Mucosa of gallbladder (tissue), 1 donor: ENCODE data around the gene EMP1. TPM values are rescaled to one million over a fixed set of nuclear protein-coding genes. Genes with fewer than 3 reads are reported as not detected.
A peak's percentile ranks its signal among the peaks of the same experiment; 100 is the strongest.

ENCODE experiments used
- DNase-seq: peaks from one replicate; pipeline ENCODE4 v3.0.0-alpha.2; 2020; ENCODE audit warnings: low spot score
- total RNA-seq: library from RNA; stranded (reverse); gene quantifications from one replicate; pipeline ENCODE4 v1.2.1, GENCODE V29; 2021
- donor health status: DM: no; HTN: no; CAD: no.

EMP1 gene
- total RNA-seq, 1 donor from 2014 or later = 66.0 TPM

GRCh38 chr12:13222076-13222475, 25.6 kb downstream of the EMP1 start:
- peak; percentile 41 for DNase-seq

- no peak for DNase-seq
These were observed 26.8 kb downstream of the EMP1 start for GRCh38 chr12:13223179-13223804.

- no peak for DNase-seq
These were observed 27.4 kb downstream of the EMP1 start for GRCh38 chr12:13223941-13224340.

- no peak for DNase-seq
These were observed 30.7 kb downstream of the EMP1 start for GRCh38 chr12:13227191-13227590.

GRCh38 chr12:13228579-13228978, 32.1 kb downstream of the EMP1 start:
- DNase-seq = no peak

GRCh38 chr12:13229504-13229903, 33.0 kb downstream of the EMP1 start:
- no peak for DNase-seq

GRCh38 chr12:13230500-13230899, 34.0 kb downstream of the EMP1 start:
- no peak for DNase-seq

GRCh38 chr12:13233830-13234641, 37.5 kb downstream of the EMP1 start:
- peak; percentile 41 for DNase-seq

- no peak for DNase-seq
These were observed 41.7 kb downstream of the EMP1 start for GRCh38 chr12:13238204-13238603.

GRCh38 chr12:13241833-13242488, 45.4 kb downstream of the EMP1 start:
- peak; percentile 68 for DNase-seq

- no peak for DNase-seq
These were observed 46.4 kb downstream of the EMP1 start for GRCh38 chr12:13242936-13243335.

GRCh38 chr12:13243516-13244070, 47.1 kb downstream of the EMP1 start:
- no peak for DNase-seq

GRCh38 chr12:13247596-13247995, 51.1 kb downstream of the EMP1 start:
- DNase-seq = no peak

GRCh38 chr12:13248964-13249363, 52.4 kb downstream of the EMP1 start:
- no peak for DNase-seq

GRCh38 chr12:13250416-13250815, 53.9 kb downstream of the EMP1 start:
- no peak for DNase-seq

GRCh38 chr12:13251521-13251920, 55.0 kb downstream of the EMP1 start:
- DNase-seq = peak; percentile 39

GRCh38 chr12:13252024-13252423, 55.5 kb downstream of the EMP1 start:
- DNase-seq = no peak

- no peak for DNase-seq
These were observed 56.1 kb downstream of the EMP1 start for GRCh38 chr12:13252616-13253015.

- DNase-seq = no peak
These were observed 57.6 kb downstream of the EMP1 start for GRCh38 chr12:13253966-13254760.

GRCh38 chr12:13255792-13256691, 59.5 kb downstream of the EMP1 start:
- DNase-seq = peak; percentile 94

- no peak for DNase-seq
These were observed 60.1 kb downstream of the EMP1 start for GRCh38 chr12:13256692-13257045.
